ENCODE data around the gene KDM4C. TPM values are rescaled to one million over a fixed set of nuclear protein-coding genes. Genes with fewer than 3 reads are reported as not detected.
A peak's percentile ranks its signal among the peaks of the same experiment; 100 is the strongest.
"Not testable (repeated sequence)": the region's sequence is repeated elsewhere in the genome, so short reads cannot be mapped to it uniquely, and the experiment has no call there.

Gene KDM4C
- total RNA-seq, 1 experiment from 2014 or later, result 13.5 TPM

GRCh38 chr9:6763244-6763643, 5.5 kb downstream of the KDM4C start:
- no peak for DNase-seq (ENCODE audit: extremely low read depth, low read depth)

GRCh38 chr9:6764011-6764410, 6.2 kb downstream of the KDM4C start:
- DNase-seq (ENCODE audit: extremely low read depth, low read depth), result no peak

- DNase-seq (ENCODE audit: extremely low read depth, low read depth), result no peak
These were observed 6.8 kb downstream of the KDM4C start for GRCh38 chr9:6764523-6764922.

GRCh38 chr9:6764950-6765349, 7.2 kb downstream of the KDM4C start:
- DNase-seq (ENCODE audit: extremely low read depth, low read depth), result no peak

- DNase-seq (ENCODE audit: extremely low read depth, low read depth), result no peak
These were observed 7.6 kb downstream of the KDM4C start for GRCh38 chr9:6765396-6765795.

- DNase-seq (ENCODE audit: extremely low read depth, low read depth), result no peak
These were observed 8.8 kb downstream of the KDM4C start for GRCh38 chr9:6766606-6767005.

GRCh38 chr9:6768587-6768986, 10.8 kb downstream of the KDM4C start:
- DNase-seq (ENCODE audit: extremely low read depth, low read depth), result not testable (repeated sequence)

- DNase-seq (ENCODE audit: extremely low read depth, low read depth), result no peak
These were observed 13.9 kb downstream of the KDM4C start for GRCh38 chr9:6771722-6772121.

- DNase-seq (ENCODE audit: extremely low read depth, low read depth), result no peak
These were observed 19.6 kb downstream of the KDM4C start for GRCh38 chr9:6777213-6777902.

- no peak for DNase-seq (ENCODE audit: extremely low read depth, low read depth)
These were observed 21.9 kb downstream of the KDM4C start for GRCh38 chr9:6779417-6780241.

GRCh38 chr9:6780690-6781089, 22.9 kb downstream of the KDM4C start:
- DNase-seq (ENCODE audit: extremely low read depth, low read depth), result no peak

GRCh38 chr9:6781476-6781875, 23.7 kb downstream of the KDM4C start:
- DNase-seq (ENCODE audit: extremely low read depth, low read depth), result no peak

GRCh38 chr9:6782345-6782744, 24.6 kb downstream of the KDM4C start:
- DNase-seq (ENCODE audit: extremely low read depth, low read depth), result no peak

- no peak for DNase-seq (ENCODE audit: extremely low read depth, low read depth)
These were observed 25.2 kb downstream of the KDM4C start for GRCh38 chr9:6782981-6783380.

- no peak for DNase-seq (ENCODE audit: extremely low read depth, low read depth)
These were observed 26.0 kb downstream of the KDM4C start for GRCh38 chr9:6783753-6784152.

GRCh38 chr9:6785682-6786081, 27.9 kb downstream of the KDM4C start:
- no peak for DNase-seq (ENCODE audit: extremely low read depth, low read depth)

- no peak for DNase-seq (ENCODE audit: extremely low read depth, low read depth)
These were observed 30.0 kb downstream of the KDM4C start for GRCh38 chr9:6787793-6788161.

- DNase-seq (ENCODE audit: extremely low read depth, low read depth), result peak; percentile 33
These were observed 30.6 kb downstream of the KDM4C start for GRCh38 chr9:6788162-6789016.

- DNase-seq (ENCODE audit: extremely low read depth, low read depth), result not testable (repeated sequence)
These were observed 31.2 kb downstream of the KDM4C start for GRCh38 chr9:6789017-6789338.

- DNase-seq (ENCODE audit: extremely low read depth, low read depth), result no peak
These were observed 33.1 kb downstream of the KDM4C start for GRCh38 chr9:6790866-6791265.

- DNase-seq (ENCODE audit: extremely low read depth, low read depth), result no peak
These were observed 35.4 kb downstream of the KDM4C start for GRCh38 chr9:6793203-6793602.

All from NCI-H460 (cell line).